GM12864 (cell line): ENCODE data around the gene PNLIP.

Source experiments
- DNase-seq: peaks from one replicate; pipeline ENCODE4 v3.0.0-alpha.2; 2011; ENCODE audit warnings: low read depth
- H3K4me3 ChIP-seq: 2 replicates; pipeline ENCODE4 v1.5.1; 2011; ENCODE audit warnings: mild to moderate bottlenecking, low read depth, low read length, control low read depth
- TF ChIP-seq, protein P1 (sequence below): IDR thresholded peaks from 2 replicates; pipeline ENCODE4 v1.5.1; 2011; ENCODE audit warnings: low read depth, mild to moderate bottlenecking, moderate library complexity, low read length, control low read depth, inconsistent platforms; ENCODE audit errors: missing control alignments

The PNLIP gene

DNA sequence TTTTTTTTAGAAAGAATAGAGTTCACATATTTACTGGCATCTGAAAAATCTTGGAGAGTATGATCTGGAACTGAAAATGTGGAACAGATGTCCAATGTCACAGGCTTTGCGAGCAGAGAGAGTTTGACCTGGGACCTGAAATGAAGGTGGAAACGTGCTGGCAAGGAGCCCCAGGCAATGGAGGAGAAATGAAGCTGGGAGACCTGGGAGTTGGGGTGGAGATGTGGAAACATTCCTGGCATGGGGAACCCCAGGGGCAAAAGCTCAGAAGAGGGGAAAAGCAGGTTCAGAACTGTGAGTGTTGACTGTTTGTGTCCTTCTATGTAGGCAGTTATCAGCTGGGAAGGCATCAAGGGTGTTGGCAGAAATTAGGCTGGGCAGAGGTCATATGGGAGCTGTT lies 67.7 kb downstream of the PNLIP start:
- H3K4me3 ChIP-seq = no peak overlapping the region
- DNase-seq = no peak
- TF ChIP-seq, protein P1, sequence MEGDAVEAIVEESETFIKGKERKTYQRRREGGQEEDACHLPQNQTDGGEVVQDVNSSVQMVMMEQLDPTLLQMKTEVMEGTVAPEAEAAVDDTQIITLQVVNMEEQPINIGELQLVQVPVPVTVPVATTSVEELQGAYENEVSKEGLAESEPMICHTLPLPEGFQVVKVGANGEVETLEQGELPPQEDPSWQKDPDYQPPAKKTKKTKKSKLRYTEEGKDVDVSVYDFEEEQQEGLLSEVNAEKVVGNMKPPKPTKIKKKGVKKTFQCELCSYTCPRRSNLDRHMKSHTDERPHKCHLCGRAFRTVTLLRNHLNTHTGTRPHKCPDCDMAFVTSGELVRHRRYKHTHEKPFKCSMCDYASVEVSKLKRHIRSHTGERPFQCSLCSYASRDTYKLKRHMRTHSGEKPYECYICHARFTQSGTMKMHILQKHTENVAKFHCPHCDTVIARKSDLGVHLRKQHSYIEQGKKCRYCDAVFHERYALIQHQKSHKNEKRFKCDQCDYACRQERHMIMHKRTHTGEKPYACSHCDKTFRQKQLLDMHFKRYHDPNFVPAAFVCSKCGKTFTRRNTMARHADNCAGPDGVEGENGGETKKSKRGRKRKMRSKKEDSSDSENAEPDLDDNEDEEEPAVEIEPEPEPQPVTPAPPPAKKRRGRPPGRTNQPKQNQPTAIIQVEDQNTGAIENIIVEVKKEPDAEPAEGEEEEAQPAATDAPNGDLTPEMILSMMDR = no peak

DNA sequence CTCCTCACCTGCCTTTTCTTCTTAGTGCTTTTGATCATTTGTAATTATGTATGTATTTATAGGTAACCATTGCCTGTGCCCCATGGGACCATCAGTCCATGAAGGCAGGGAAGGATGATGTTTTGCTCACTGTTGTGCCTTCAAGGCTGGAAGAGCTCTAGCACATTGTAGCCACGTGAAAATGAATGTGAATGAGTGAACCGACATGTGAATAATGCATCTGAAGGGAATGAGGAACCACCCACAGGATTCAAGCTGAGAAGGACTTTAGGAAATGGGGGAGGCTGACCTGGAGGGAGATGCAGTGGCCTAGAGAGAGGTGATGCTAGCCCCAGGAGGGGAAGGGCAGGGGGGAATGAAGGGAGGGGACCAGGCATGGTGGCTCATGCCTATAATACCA lies 69.1 kb downstream of the PNLIP start:
- no peak overlapping the region for H3K4me3 ChIP-seq
- TF ChIP-seq, protein P1 = no peak
- no peak for DNase-seq

DNA sequence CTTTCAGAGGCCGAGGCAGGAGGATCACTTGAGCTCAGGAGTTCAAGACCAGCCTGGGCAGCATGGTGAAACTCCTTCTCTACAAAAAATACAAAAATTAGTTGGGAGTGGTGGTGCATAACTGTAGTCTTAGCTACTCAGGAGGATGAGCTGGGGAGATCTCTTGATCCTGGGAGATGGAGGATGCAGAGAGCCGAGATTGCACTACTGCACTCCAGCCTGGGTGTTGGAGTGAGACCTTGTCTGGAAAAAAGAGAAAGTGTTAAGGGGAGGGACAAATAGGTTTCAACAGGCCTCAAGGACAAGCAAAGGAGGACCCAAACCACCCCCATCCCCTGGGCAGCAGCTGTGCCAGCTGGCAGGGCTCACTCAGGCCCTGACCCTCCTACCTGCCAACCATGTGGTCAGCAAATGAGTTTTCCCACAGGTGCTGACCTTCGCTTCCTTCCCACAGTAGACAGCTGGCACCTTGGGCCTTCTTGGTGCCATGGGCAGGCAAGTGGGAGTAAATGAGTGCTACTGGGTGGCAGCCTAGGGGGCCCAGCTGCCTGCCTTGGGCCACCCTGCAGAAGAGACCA lies 69.6 kb downstream of the PNLIP start:
- TF ChIP-seq, protein P1 = no peak
- no peak for DNase-seq
- H3K4me3 ChIP-seq = no peak overlapping the region
